GM12878 (cell line): ENCODE measurements around the gene WDR59. TPM values are rescaled to one million over a fixed set of nuclear protein-coding genes. Genes with fewer than 3 reads are reported as not detected.

Source experiments
- ATAC-seq: fragments of 200-7000 bp; cut with Tn5 transposase; 3 replicates; pipeline ENCODE4 v1.9.1; 2020; ENCODE audit warnings: mild to moderate bottlenecking, moderate library complexity
- BruUV-seq: library from RNA; stranded (reverse); fragments of 400-500 nt; replicated peaks from 2 replicates; lab custom pipeline; 2021; lab: Mats Ljungman, UMichigan
- CTCF ChIA-PET: fragments of 300-600 bp; sonication (Branson Sonifier 250); formaldehyde crosslinking; extraction: SDS; loops from one replicate; lab custom pipeline; 2021; ENCODE audit warnings: inconsistent platforms; lab: Yijun Ruan, JAX
- POLR2A ChIA-PET: fragments of 350-600 bp; formaldehyde crosslinking; extraction: SDS; loops from one replicate; lab custom pipeline; 2021; ENCODE audit warnings: inconsistent platforms; lab: Charles Lee
- RAD21 ChIA-PET: fragments of 300-600 bp; sonication (Branson Sonifier 250); formaldehyde crosslinking; loops from one replicate; lab custom pipeline; 2023; ENCODE audit warnings: antibody characterized with exemption; ENCODE audit not compliant: unreplicated experiment; lab: Charles Lee
- SMC1A ChIA-PET: fragments of 300-600 bp; sonication (Branson Sonifier 250); formaldehyde crosslinking; loops from one replicate; lab custom pipeline; 2023; ENCODE audit not compliant: unreplicated experiment, uncharacterized antibody; lab: Charles Lee
- DNase-seq: peaks from one replicate; pipeline ENCODE4 v3.0.0-alpha.2; 2011; ENCODE audit warnings: low read depth, low spot score
- FAIRE-seq: peaks from 3 replicates; lab custom pipeline; 2011; peaks lifted over from hg19 to GRCh38; lab: Jason Lieb, UNC
- H2AFZ ChIP-seq: 2 replicates; pipeline ENCODE4 v1.6.0; 2011; ENCODE audit warnings: low read depth, low read length, control low read depth; ENCODE audit not compliant: control insufficient read depth
- H3K27ac ChIP-seq: 2 replicates; pipeline ENCODE4 v1.5.1; 2011; ENCODE audit warnings: control low read depth; ENCODE audit not compliant: control insufficient read depth, insufficient read depth
- H3K27me3 ChIP-seq, 2 experiments: replicated peaks in 1 of 2; 2 replicates each; pipeline versions ENCODE4 v1.6.0 to v1.6.1; 2011; ENCODE audit warnings: low read length in 1 of 2; ENCODE audit not compliant: control insufficient read depth in 2 of 2, insufficient read depth in 2 of 2
- H3K36me3 ChIP-seq, 2 experiments: 2 replicates each; pipeline ENCODE4 v1.5.1; 2011; ENCODE audit warnings: low read length in 1 of 2; ENCODE audit not compliant: control insufficient read depth in 2 of 2, insufficient read depth in 2 of 2
- H3K4me1 ChIP-seq: 2 replicates; pipeline ENCODE4 v1.6.1; 2011; ENCODE audit warnings: mild to moderate bottlenecking, low read length, moderate library complexity, mixed read lengths; ENCODE audit not compliant: control insufficient read depth, insufficient read depth
- H3K4me2 ChIP-seq: 2 replicates; pipeline ENCODE4 v1.6.0; 2011; ENCODE audit warnings: control low read depth; ENCODE audit not compliant: control insufficient read depth, insufficient read depth
- H3K4me3 ChIP-seq: fragments of 200-600 bp; sonication (generic); 2 replicates; pipeline ENCODE4 v1.5.1; 2016
- H3K79me2 ChIP-seq: 2 replicates; pipeline ENCODE4 v1.6.0; 2011; ENCODE audit warnings: low read length; ENCODE audit not compliant: control insufficient read depth, insufficient read depth
- H3K9ac ChIP-seq: 2 replicates; pipeline ENCODE4 v1.8.0; 2011; ENCODE audit warnings: low read length, control low read depth, mixed read lengths; ENCODE audit not compliant: control insufficient read depth, insufficient read depth
- H3K9me3 ChIP-seq: replicated peaks from 3 replicates; pipeline ENCODE4 v1.5.1; 2011; ENCODE audit warnings: mild to moderate bottlenecking, low read length; ENCODE audit not compliant: control insufficient read depth, insufficient read depth
- H4K20me1 ChIP-seq: 2 replicates; pipeline ENCODE4 v1.6.0; 2011; ENCODE audit not compliant: control insufficient read depth, insufficient read depth
- CHD4 ChIP-seq: fragments of 200-600 bp; sonication (generic); IDR thresholded peaks from 2 replicates; pipeline ENCODE4 v1.6.1; 2016; ENCODE audit warnings: mild to moderate bottlenecking
- CREB1 ChIP-seq: IDR thresholded peaks from 2 replicates; pipeline ENCODE4 v1.6.1; 2012; ENCODE audit warnings: low read depth, mild to moderate bottlenecking, inconsistent platforms
- JUND ChIP-seq: IDR thresholded peaks from 2 replicates; pipeline ENCODE4 v1.6.1; 2012; ENCODE audit warnings: low read depth, mild to moderate bottlenecking, low read length, improper control_type of control experiment, moderate library complexity
- MTA3 ChIP-seq: IDR thresholded peaks from 2 replicates; pipeline ENCODE4 v1.6.1; 2012; ENCODE audit warnings: low read length, inconsistent platforms, borderline replicate concordance
- NFYA ChIP-seq: IDR thresholded peaks from 2 replicates; pipeline ENCODE4 v1.6.1; 2011; ENCODE audit warnings: low read depth, mild to moderate bottlenecking, low read length, improper control_type of control experiment, borderline replicate concordance
- PRDM15 ChIP-seq: fragments of 450-650 bp; formaldehyde crosslinking; IDR thresholded peaks from 2 replicates; pipeline ENCODE4 v1.4.0; 2020; ENCODE audit warnings: mild to moderate bottlenecking, moderate library complexity
- RB1 ChIP-seq: fragments of 450-650 bp; formaldehyde crosslinking; IDR thresholded peaks from 2 replicates; pipeline ENCODE4 v1.6.1; 2017; ENCODE audit warnings: mild to moderate bottlenecking, borderline replicate concordance
- SREBF1 ChIP-seq: IDR thresholded peaks from 2 replicates; pipeline ENCODE4 v1.6.1; 2012; ENCODE audit warnings: mild to moderate bottlenecking, low read length
- ZNF687 ChIP-seq: fragments of 450-650 bp; IDR thresholded peaks from 2 replicates; pipeline ENCODE4 v1.6.1; 2017; ENCODE audit warnings: mild to moderate bottlenecking, moderate library complexity
- WGBS: methylation state at CpG from one replicate; pipeline ENCODE4 v1.1.6; 2016; ENCODE audit warnings: low lambda C conversion rate; ENCODE audit not compliant: insufficient replicate concordance, insufficient coverage; ENCODE audit errors: missing lambda C conversion rate; 5-methylcytosine and 5-hydroxymethylcytosine counted together
- in situ Hi-C: fragments of 300-500 bp; cut with MboI; formaldehyde crosslinking; loops from 9 replicates; pipeline ENCODE4 v1.14.3; 2018; ENCODE audit warnings: mixed read lengths
- intact Hi-C: fragments of 100-400 bp; cut with micrococcal nuclease; formaldehyde crosslinking; loops from one replicate; pipeline ENCODE4 v1.14.2; 2022; ENCODE audit not compliant: unreplicated experiment
- polyA plus RNA-seq, 11 experiments: library from polyadenylated mRNA; depleted of rRNA in 4 of 11; unstranded in 6 of 11; stranded (reverse) in 5 of 11; fragments of >200 nt; fragmentation: Nextera tagmentation in 4 of 11; fragmentation: Illumina TruSeq in 1 of 11; extraction: Ambion mirVana in 4 of 11; extraction: Trizol in 1 of 11; gene quantifications; 1 replicate in 1 of 11; 2 replicates in 10 of 11; pipeline versions ENCODE4 v1.2.1 to v1.2.3, GENCODE V29; 2011 to 2016; ENCODE audit warnings: inconsistent platforms in 2 of 11, missing spikeins in 2 of 11, low read depth in 1 of 11
- total RNA-seq, 4 experiments: library from RNA; depleted of rRNA in 3 of 4; stranded (reverse); fragments of >200 nt in 3 of 4; fragmentation: Illumina TruSeq in 1 of 4; extraction: Trizol in 1 of 4; gene quantifications; 2 replicates each; pipeline versions ENCODE4 v1.2.1 to v1.2.3, GENCODE V29; 2013 to 2021
- TF ChIP-seq, protein P1 (sequence below): fragments of 450-650 bp; IDR thresholded peaks from 2 replicates; pipeline ENCODE4 v1.6.1; 2017; ENCODE audit warnings: borderline replicate concordance

WDR59 gene
- total and polyA plus RNA-seq, 10 of the 15 experiments (the other 5 are each of a cell fraction or from before 2014, with no cell fraction given) = 9.7 to 78.4 (median 24.5) TPM

- TF ChIP-seq ZNF687 = no peak
- no peak for TF ChIP-seq MTA3
- TF ChIP-seq CHD4 = no peak
Measured at GRCh38 chr16:74922150-74923138, 62.5 kb downstream of the WDR59 start (continued).

- Histone ChIP-seq H3K4me3 (no peak overlapping the region), H3K27me3 (no peaks in the 10 kb centered on the region), H3K4me1 (no peaks in the 10 kb centered on the region), H3K36me3 (peaks cover 2 to 20% of the 10 kb centered on the region in 2 experiments), H3K79me2 (no peaks in the 10 kb centered on the region), H3K9me3 (no peaks in the 10 kb centered on the region), H3K9ac (no peak overlapping the region), H3K27ac (no peak overlapping the region), H4K20me1 (no peaks in the 10 kb centered on the region), H2AFZ (no peak overlapping the region), H3K4me2 (no peak overlapping the region)
- no peak for FAIRE-seq
- in situ Hi-C loops (no loop called here), intact Hi-C loops (no loop called here)
- 90% methylated on average over 3 of the region's 3 CpGs for WGBS
- no peak for ATAC-seq
- BruUV-seq = no TSS peak
- ChIA-PET SMC1A (interaction anchor here (0.8 kb wide), 1 partner anchor 18 kb away, joined by 3 read pairs; no protein-coding TSS in a partner anchor), RAD21 (no interaction called here), POLR2A (interaction anchor here (0.7 kb wide), 2 partner anchors 25 to 28 kb away, joined by 3 read pairs; no protein-coding TSS in a partner anchor), CTCF (no interaction called here)
- DNase-seq = no peak
- TF ChIP-seq PRDM15 (CRISPR knock-in tag) = no peak
- no peak for TF ChIP-seq RB1
- no peak for TF ChIP-seq CREB1
- TF ChIP-seq JUND = no peak
- no peak for TF ChIP-seq SREBF1
- TF ChIP-seq NFYA = no peak
- TF ChIP-seq, protein P1, sequence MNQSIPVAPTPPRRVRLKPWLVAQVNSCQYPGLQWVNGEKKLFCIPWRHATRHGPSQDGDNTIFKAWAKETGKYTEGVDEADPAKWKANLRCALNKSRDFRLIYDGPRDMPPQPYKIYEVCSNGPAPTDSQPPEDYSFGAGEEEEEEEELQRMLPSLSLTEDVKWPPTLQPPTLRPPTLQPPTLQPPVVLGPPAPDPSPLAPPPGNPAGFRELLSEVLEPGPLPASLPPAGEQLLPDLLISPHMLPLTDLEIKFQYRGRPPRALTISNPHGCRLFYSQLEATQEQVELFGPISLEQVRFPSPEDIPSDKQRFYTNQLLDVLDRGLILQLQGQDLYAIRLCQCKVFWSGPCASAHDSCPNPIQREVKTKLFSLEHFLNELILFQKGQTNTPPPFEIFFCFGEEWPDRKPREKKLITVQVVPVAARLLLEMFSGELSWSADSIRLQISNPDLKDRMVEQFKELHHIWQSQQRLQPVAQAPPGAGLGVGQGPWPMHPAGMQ = no peak
Measured at GRCh38 chr16:74921051-74921450, 63.9 kb downstream of the WDR59 start.
